ENCODE data around the gene DPH5.

DNA sequence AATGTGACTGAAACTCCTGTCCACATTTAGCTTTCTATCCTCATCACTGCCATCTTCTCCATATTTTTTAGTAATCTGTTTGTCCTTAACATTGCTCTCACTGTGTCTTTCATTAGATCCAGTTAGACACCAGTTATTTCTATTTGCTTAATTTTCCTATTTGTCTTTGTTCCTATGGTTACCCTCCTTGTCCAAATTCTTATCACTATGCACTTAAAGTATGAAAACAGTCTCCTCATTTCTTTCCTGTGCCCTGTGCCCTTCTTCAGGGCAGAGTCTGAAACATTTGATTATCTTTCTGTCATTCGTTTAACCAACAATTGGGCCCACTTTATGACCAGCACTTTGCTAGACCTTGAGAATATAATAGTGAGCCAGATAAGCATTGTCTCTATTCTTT is 65.5 kb downstream of the DPH5 start:
- TF ChIP-seq, protein P1, sequence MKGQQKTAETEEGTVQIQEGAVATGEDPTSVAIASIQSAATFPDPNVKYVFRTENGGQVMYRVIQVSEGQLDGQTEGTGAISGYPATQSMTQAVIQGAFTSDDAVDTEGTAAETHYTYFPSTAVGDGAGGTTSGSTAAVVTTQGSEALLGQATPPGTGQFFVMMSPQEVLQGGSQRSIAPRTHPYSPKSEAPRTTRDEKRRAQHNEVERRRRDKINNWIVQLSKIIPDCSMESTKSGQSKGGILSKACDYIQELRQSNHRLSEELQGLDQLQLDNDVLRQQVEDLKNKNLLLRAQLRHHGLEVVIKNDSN (IDR thresholded peaks at IDR 0.05; ENCODE audit: borderline replicate concordance, low read depth): no peak
- TF ChIP-seq, protein P2, sequence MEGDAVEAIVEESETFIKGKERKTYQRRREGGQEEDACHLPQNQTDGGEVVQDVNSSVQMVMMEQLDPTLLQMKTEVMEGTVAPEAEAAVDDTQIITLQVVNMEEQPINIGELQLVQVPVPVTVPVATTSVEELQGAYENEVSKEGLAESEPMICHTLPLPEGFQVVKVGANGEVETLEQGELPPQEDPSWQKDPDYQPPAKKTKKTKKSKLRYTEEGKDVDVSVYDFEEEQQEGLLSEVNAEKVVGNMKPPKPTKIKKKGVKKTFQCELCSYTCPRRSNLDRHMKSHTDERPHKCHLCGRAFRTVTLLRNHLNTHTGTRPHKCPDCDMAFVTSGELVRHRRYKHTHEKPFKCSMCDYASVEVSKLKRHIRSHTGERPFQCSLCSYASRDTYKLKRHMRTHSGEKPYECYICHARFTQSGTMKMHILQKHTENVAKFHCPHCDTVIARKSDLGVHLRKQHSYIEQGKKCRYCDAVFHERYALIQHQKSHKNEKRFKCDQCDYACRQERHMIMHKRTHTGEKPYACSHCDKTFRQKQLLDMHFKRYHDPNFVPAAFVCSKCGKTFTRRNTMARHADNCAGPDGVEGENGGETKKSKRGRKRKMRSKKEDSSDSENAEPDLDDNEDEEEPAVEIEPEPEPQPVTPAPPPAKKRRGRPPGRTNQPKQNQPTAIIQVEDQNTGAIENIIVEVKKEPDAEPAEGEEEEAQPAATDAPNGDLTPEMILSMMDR (IDR thresholded peaks at IDR 0.05): no peak
- TF ChIP-seq RAD21 (IDR thresholded peaks at IDR 0.05; ENCODE audit: low read length) (no peak), NRF1 (IDR thresholded peaks at IDR 0.05; ENCODE audit: low read depth, low read length) (no peak)

All from SK-N-SH (cell line).